WTC11 (cell line): ENCODE data around the gene KCND2.

Source experiments
- ATF1 ChIP-seq: sonication (generic); formaldehyde crosslinking; IDR thresholded peaks from 2 replicates; pipeline ENCODE4 v1.8.1; 2023; ENCODE audit warnings: mild to moderate bottlenecking, moderate library complexity, missing genetic modification reagents
- CREB1 ChIP-seq: sonication (generic); formaldehyde crosslinking; IDR thresholded peaks from 2 replicates; pipeline ENCODE4 v1.8.0; 2023; ENCODE audit warnings: mild to moderate bottlenecking, missing genetic modification reagents
- CTCF ChIP-seq: fragments of 200-600 bp; IDR thresholded peaks from 2 replicates; pipeline ENCODE4 v1.8.0; 2022; ENCODE audit warnings: antibody characterized with exemption
- GTF2I ChIP-seq: fragments of 250-450 bp; sonication (Bioruptor Pico); conservative IDR thresholded peaks from 2 replicates; pipeline ENCODE4 v1.4.0; 2021; ENCODE audit warnings: mild to moderate bottlenecking
- JAZF1 ChIP-seq: fragments of 250-450 bp; sonication (Bioruptor Pico); IDR thresholded peaks from 2 replicates; pipeline ENCODE4 v1.9.0; 2021; ENCODE audit warnings: moderate library complexity, mild to moderate bottlenecking, inconsistent platforms
- MAX ChIP-seq: sonication (generic); formaldehyde crosslinking; IDR thresholded peaks from 2 replicates; pipeline ENCODE4 v1.8.0; 2022; ENCODE audit warnings: mild to moderate bottlenecking, missing genetic modification reagents
- MXD4 ChIP-seq: fragments of 250-450 bp; sonication (Bioruptor Pico); IDR thresholded peaks from 2 replicates; pipeline ENCODE4 v1.8.0; 2021; ENCODE audit warnings: mild to moderate bottlenecking, moderate library complexity, borderline replicate concordance
- NR2C2 ChIP-seq: sonication (generic); formaldehyde crosslinking; IDR thresholded peaks from 2 replicates; pipeline ENCODE4 v1.8.0; 2022; ENCODE audit warnings: mild to moderate bottlenecking, missing genetic modification reagents
- PRDM15 ChIP-seq: sonication (generic); formaldehyde crosslinking; IDR thresholded peaks from 2 replicates; pipeline ENCODE4 v1.8.0; 2022; ENCODE audit warnings: missing genetic modification reagents
- TEAD1 ChIP-seq: sonication (generic); formaldehyde crosslinking; IDR thresholded peaks from 2 replicates; pipeline ENCODE4 v1.8.0; 2022; ENCODE audit warnings: mild to moderate bottlenecking, missing genetic modification reagents
- USF1 ChIP-seq: sonication (generic); formaldehyde crosslinking; IDR thresholded peaks from 2 replicates; pipeline ENCODE4 v1.8.0; 2022; ENCODE audit warnings: mild to moderate bottlenecking, missing genetic modification reagents
- USF2 ChIP-seq: sonication (generic); formaldehyde crosslinking; IDR thresholded peaks from 2 replicates; pipeline ENCODE4 v1.8.1; 2023; ENCODE audit warnings: mild to moderate bottlenecking, missing genetic modification reagents, moderate library complexity
- ZNF121 ChIP-seq: sonication (generic); formaldehyde crosslinking; IDR thresholded peaks from 2 replicates; pipeline ENCODE4 v1.8.0; 2023; ENCODE audit warnings: missing genetic modification reagents

GRCh38 chr7:120775755-120776154 is 502.8 kb downstream of the KCND2 start:
- TF ChIP-seq ZNF121 (CRISPR knock-in tag): no peak
- no peak for TF ChIP-seq TEAD1 (CRISPR knock-in tag)
- no peak for TF ChIP-seq USF1 (CRISPR knock-in tag)
- TF ChIP-seq GTF2I: no peak
- TF ChIP-seq MXD4 (CRISPR knock-in tag): no peak
- no peak for TF ChIP-seq CTCF
- no peak for TF ChIP-seq PRDM15
- TF ChIP-seq NR2C2 (CRISPR knock-in tag): no peak
- no peak for TF ChIP-seq ATF1
- TF ChIP-seq USF2 (CRISPR knock-in tag): no peak
- no peak for TF ChIP-seq MAX
- no peak for TF ChIP-seq JAZF1 (CRISPR knock-in tag)
- no peak for TF ChIP-seq CREB1 (CRISPR knock-in tag)
